ENCODE data around the gene ABCC1.

Gene ABCC1

DNA sequence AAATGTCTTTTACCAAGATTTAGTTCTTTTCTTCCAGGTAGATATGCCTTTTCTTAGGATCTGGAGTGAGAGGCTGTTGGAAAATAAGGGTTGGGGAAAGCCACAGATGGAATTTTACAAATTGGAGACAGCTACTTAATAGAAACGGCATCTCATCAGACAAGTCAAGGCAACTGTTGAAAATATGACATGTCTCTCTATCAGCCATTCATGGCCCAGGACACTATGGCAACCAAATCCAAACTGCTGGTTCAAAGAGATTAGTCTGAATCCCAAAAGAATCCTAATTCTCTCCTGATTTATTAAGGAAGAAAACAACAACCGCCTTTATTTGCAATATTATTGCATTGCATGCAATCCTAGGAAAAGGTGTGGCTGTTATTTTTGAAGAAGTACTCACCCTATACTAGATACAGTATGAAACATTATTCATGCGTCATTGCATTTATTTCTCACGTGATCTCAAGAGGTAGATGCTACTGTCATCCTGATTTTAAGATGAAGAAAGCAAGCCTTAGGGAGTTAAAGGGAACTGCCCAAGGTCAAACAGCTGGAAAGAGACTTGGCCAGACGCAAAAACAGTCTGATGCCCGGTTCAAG lies 48.4 kb upstream of the ABCC1 start:
- CTCF ChIA-PET = interaction anchor here (0.7 kb wide), 1 partner anchor 293 kb away, joined by 3 read pairs; no protein-coding TSS in a partner anchor
- no peak overlapping the region for H3K27ac ChIP-seq (ENCODE audit: extremely low read depth, low read depth, low read length)

DNA sequence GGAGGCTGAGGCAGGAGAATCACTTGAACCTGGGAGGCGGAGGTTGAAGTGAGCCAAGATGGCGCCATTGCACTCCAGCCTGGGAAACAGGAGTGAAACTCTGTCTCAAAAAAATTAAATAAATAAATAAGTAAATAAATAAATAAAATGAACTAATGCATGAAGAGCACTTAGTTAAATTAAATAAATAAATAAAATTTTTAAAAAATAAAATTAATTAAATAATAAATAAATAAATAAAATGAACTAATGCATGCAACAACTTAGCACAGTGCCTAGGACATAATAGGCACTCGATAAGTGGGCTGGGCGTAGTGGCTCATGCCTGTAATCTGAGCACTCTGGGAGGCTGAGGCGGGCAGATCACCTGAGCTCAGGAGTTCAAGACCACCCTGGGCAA lies 45.5 kb upstream of the ABCC1 start:
- no peak overlapping the region for H3K4me3 ChIP-seq (ENCODE audit: low read depth, low read length)
- CTCF ChIA-PET = no interaction called here
- POLR2A ChIA-PET = interaction anchor here (0.7 to 1.1 kb wide), 2 partner anchors 16 to 71 kb away, joined by 3 read pairs; partner anchors contain the start of gene CEP20
- 0 out of 2 replicates have a peak, but pooled peaks cover 2% of the 10 kb centered on the region for H3K4me1 ChIP-seq (ENCODE audit: control insufficient read depth, insufficient read depth, low read length)
- TF ChIP-seq KLF16 (tag by site-specific recombination; IDR thresholded peaks at IDR 0.05) (no peak), ZNF426 (tag by site-specific recombination; IDR thresholded peaks at IDR 0.05) (peak; percentile 25), ZNF555 (tag by site-specific recombination; conservative IDR thresholded peaks at IDR 0.05) (peak; percentile 12; the same call in 1 of the 2 replicates), ZNF394 (tag by site-specific recombination; IDR thresholded peaks at IDR 0.05; ENCODE audit: borderline replicate concordance) (peak; percentile 47; the same call in 1 of the 2 replicates)
- TF ChIP-seq, protein P1, sequence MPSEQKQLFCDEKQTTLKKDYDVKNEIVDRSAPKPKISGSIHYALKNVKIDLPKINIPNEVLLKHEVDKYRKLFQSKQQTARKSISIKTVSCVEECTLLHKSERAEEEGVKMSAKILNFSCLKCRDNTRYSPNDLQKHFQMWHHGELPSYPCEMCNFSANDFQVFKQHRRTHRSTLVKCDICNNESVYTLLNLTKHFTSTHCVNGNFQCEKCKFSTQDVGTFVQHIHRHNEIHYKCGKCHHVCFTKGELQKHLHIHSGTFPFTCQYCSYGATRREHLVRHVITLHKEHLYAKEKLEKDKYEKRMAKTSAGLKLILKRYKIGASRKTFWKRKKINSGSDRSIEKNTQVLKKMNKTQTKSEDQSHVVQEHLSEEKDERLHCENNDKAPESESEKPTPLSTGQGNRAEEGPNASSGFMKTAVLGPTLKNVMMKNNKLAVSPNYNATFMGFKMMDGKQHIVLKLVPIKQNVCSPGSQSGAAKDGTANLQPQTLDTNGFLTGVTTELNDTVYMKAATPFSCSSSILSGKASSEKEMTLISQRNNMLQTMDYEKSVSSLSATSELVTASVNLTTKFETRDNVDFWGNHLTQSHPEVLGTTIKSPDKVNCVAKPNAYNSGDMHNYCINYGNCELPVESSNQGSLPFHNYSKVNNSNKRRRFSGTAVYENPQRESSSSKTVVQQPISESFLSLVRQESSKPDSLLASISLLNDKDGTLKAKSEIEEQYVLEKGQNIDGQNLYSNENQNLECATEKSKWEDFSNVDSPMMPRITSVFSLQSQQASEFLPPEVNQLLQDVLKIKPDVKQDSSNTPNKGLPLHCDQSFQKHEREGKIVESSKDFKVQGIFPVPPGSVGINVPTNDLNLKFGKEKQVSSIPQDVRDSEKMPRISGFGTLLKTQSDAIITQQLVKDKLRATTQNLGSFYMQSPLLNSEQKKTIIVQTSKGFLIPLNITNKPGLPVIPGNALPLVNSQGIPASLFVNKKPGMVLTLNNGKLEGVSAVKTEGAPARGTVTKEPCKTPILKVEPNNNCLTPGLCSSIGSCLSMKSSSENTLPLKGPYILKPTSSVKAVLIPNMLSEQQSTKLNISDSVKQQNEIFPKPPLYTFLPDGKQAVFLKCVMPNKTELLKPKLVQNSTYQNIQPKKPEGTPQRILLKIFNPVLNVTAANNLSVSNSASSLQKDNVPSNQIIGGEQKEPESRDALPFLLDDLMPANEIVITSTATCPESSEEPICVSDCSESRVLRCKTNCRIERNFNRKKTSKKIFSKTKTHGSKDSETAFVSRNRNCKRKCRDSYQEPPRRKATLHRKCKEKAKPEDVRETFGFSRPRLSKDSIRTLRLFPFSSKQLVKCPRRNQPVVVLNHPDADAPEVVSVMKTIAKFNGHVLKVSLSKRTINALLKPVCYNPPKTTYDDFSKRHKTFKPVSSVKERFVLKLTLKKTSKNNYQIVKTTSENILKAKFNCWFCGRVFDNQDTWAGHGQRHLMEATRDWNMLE (tag by site-specific recombination; conservative IDR thresholded peaks at IDR 0.05; ENCODE audit: low read depth) = peak; percentile 42; the same call in 1 of the 2 replicates
- H3K36me3 ChIP-seq (ENCODE audit: control insufficient read depth in 2 of 2, insufficient read depth in 1 of 2, low read length in 2 of 2) = no peaks in the 10 kb centered on the region
- no peaks in the 10 kb centered on the region for H3K9me3 ChIP-seq (ENCODE audit: control insufficient read depth, insufficient read depth, low read depth, low read length)
- no peak overlapping the region for H3K27ac ChIP-seq (ENCODE audit: extremely low read depth, low read depth, low read length)

More for the DNA sequence above, 48.4 kb upstream of the ABCC1 start:
- Histone ChIP-seq H3K4me3 (ENCODE audit: low read depth, low read length) (no peak overlapping the region), H3K4me1 (ENCODE audit: control insufficient read depth, insufficient read depth, low read length) (0 out of 2 replicates have a peak, but pooled peaks cover 2% of the 10 kb centered on the region), H3K36me3 (ENCODE audit: control insufficient read depth in 2 of 2, insufficient read depth in 1 of 2, low read length in 2 of 2) (no peaks in the 10 kb centered on the region), H3K9me3 (ENCODE audit: control insufficient read depth, insufficient read depth, low read depth, low read length) (no peaks in the 10 kb centered on the region)
- TF ChIP-seq, protein P2, sequence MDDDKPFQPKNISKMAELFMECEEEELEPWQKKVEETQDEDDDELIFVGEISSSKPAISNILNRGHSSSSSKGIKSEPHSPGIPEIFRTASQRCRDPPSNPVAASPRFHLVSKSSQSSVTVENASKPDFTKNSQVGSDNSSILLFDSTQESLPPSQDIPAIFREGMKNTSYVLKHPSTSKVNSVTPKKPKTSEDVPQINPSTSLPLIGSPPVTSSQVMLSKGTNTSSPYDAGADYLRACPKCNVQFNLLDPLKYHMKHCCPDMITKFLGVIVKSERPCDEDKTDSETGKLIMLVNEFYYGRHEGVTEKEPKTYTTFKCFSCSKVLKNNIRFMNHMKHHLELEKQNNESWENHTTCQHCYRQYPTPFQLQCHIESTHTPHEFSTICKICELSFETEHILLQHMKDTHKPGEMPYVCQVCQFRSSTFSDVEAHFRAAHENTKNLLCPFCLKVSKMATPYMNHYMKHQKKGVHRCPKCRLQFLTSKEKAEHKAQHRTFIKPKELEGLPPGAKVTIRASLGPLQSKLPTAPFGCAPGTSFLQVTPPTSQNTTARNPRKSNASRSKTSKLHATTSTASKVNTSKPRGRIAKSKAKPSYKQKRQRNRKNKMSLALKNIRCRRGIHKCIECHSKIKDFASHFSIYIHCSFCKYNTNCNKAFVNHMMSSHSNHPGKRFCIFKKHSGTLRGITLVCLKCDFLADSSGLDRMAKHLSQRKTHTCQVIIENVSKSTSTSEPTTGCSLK (tag by site-specific recombination; IDR thresholded peaks at IDR 0.05) = no peak
- TF ChIP-seq ZNF654 (tag by site-specific recombination; IDR thresholded peaks at IDR 0.05; ENCODE audit: low read depth) (no peak), ZNF169 (tag by site-specific recombination; IDR thresholded peaks at IDR 0.05) (no peak), ZNF76 (tag by site-specific recombination; IDR thresholded peaks at IDR 0.05; ENCODE audit: borderline replicate concordance, low read depth) (no peak), ZNF202 (tag by site-specific recombination; IDR thresholded peaks at IDR 0.05; ENCODE audit: borderline replicate concordance) (no peak), WT1 (tag by site-specific recombination; IDR thresholded peaks at IDR 0.05) (no peak), ZNF311 (tag by site-specific recombination; IDR thresholded peaks at IDR 0.05; ENCODE audit: borderline replicate concordance) (no peak), YY1 (tag by site-specific recombination; IDR thresholded peaks at IDR 0.05) (no peak), ZNF335 (tag by site-specific recombination; conservative IDR thresholded peaks at IDR 0.05) (no peak), ZNF510 (tag by site-specific recombination; IDR thresholded peaks at IDR 0.05; ENCODE audit: insufficient replicate concordance) (no peak)
- TF ChIP-seq, protein P3, sequence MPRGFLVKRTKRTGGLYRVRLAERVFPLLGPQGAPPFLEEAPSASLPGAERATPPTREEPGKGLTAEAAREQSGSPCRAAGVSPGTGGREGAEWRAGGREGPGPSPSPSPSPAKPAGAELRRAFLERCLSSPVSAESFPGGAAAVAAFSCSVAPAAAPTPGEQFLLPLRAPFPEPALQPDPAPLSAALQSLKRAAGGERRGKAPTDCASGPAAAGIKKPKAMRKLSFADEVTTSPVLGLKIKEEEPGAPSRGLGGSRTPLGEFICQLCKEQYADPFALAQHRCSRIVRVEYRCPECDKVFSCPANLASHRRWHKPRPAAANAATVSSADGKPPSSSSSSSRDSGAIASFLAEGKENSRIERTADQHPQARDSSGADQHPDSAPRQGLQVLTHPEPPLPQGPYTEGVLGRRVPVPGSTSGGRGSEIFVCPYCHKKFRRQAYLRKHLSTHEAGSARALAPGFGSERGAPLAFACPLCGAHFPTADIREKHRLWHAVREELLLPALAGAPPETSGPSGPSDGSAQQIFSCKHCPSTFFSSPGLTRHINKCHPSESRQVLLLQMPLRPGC (tag by site-specific recombination; IDR thresholded peaks at IDR 0.05) = no peak
- TF ChIP-seq, protein P4, sequence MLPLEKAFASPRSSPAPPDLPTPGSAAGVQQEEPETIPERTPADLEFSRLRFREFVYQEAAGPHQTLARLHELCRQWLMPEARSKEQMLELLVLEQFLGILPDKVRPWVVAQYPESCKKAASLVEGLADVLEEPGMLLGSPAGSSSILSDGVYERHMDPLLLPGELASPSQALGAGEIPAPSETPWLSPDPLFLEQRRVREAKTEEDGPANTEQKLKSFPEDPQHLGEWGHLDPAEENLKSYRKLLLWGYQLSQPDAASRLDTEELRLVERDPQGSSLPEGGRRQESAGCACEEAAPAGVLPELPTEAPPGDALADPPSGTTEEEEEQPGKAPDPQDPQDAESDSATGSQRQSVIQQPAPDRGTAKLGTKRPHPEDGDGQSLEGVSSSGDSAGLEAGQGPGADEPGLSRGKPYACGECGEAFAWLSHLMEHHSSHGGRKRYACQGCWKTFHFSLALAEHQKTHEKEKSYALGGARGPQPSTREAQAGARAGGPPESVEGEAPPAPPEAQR (tag by site-specific recombination; IDR thresholded peaks at IDR 0.05) = no peak
- TF ChIP-seq, protein P5, sequence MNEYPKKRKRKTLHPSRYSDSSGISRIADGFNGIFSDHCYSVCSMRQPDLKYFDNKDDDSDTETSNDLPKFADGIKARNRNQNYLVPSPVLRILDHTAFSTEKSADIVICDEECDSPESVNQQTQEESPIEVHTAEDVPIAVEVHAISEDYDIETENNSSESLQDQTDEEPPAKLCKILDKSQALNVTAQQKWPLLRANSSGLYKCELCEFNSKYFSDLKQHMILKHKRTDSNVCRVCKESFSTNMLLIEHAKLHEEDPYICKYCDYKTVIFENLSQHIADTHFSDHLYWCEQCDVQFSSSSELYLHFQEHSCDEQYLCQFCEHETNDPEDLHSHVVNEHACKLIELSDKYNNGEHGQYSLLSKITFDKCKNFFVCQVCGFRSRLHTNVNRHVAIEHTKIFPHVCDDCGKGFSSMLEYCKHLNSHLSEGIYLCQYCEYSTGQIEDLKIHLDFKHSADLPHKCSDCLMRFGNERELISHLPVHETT (tag by site-specific recombination; IDR thresholded peaks at IDR 0.05) = no peak
- TF ChIP-seq, protein P6, sequence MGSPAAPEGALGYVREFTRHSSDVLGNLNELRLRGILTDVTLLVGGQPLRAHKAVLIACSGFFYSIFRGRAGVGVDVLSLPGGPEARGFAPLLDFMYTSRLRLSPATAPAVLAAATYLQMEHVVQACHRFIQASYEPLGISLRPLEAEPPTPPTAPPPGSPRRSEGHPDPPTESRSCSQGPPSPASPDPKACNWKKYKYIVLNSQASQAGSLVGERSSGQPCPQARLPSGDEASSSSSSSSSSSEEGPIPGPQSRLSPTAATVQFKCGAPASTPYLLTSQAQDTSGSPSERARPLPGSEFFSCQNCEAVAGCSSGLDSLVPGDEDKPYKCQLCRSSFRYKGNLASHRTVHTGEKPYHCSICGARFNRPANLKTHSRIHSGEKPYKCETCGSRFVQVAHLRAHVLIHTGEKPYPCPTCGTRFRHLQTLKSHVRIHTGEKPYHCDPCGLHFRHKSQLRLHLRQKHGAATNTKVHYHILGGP (tag by site-specific recombination; IDR thresholded peaks at IDR 0.05) = no peak
- TF ChIP-seq, protein P7, sequence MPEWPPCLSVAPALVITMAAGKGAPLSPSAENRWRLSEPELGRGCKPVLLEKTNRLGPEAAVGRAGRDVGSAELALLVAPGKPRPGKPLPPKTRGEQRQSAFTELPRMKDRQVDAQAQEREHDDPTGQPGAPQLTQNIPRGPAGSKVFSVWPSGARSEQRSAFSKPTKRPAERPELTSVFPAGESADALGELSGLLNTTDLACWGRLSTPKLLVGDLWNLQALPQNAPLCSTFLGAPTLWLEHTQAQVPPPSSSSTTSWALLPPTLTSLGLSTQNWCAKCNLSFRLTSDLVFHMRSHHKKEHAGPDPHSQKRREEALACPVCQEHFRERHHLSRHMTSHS (tag by site-specific recombination; IDR thresholded peaks at IDR 0.05) = no peak
- POLR2A ChIA-PET = no interaction called here
